MM.1S (cell line): ENCODE measurements around the gene PSTPIP1.

Experiments used
- DNase-seq: peaks from one replicate; pipeline ENCODE4 v3.0.0-alpha.2; 2015
- H2AFZ ChIP-seq: fragments of 300-600 bp; sonication (generic); 2 replicates; pipeline ENCODE4 v1.6.0; 2016; ENCODE audit warnings: antibody characterized with exemption, low read length
- H3F3A ChIP-seq: fragments of 300-600 bp; sonication (generic); 2 replicates; pipeline ENCODE4 v1.6.1; 2016; ENCODE audit warnings: mild to moderate bottlenecking, antibody characterized with exemption, low read length, moderate library complexity, mixed read lengths; ENCODE audit not compliant: insufficient read depth
- H3K27ac ChIP-seq: fragments of 300-600 bp; sonication (generic); 2 replicates; pipeline ENCODE4 v1.5.1; 2016; ENCODE audit warnings: mild to moderate bottlenecking, low read length
- H3K27me3 ChIP-seq: fragments of 300-600 bp; sonication (generic); replicated peaks from 2 replicates; pipeline ENCODE4 v1.6.0; 2016; ENCODE audit warnings: low read length; ENCODE audit not compliant: insufficient read depth
- H3K36me3 ChIP-seq: fragments of 300-600 bp; sonication (generic); replicated peaks from 2 replicates; pipeline ENCODE4 v1.6.1; 2016; ENCODE audit warnings: mild to moderate bottlenecking, low read length, mixed read lengths; ENCODE audit not compliant: insufficient read depth
- H3K4me1 ChIP-seq: fragments of 300-600 bp; sonication (generic); 2 replicates; pipeline ENCODE4 v1.6.1; 2016; ENCODE audit warnings: low read length, mixed read lengths
- H3K4me2 ChIP-seq: fragments of 300-600 bp; sonication (generic); 2 replicates; pipeline ENCODE4 v1.6.0; 2016; ENCODE audit warnings: low read depth, low read length
- H3K4me3 ChIP-seq: fragments of 300-600 bp; sonication (generic); 2 replicates; pipeline ENCODE4 v1.5.1; 2016; ENCODE audit warnings: low read length, mixed read lengths
- H3K79me2 ChIP-seq: fragments of 300-600 bp; sonication (generic); 2 replicates; pipeline ENCODE4 v1.6.1; 2016; ENCODE audit warnings: mixed run types, low read length, mixed read lengths
- H3K9ac ChIP-seq: fragments of 300-600 bp; sonication (generic); 2 replicates; pipeline ENCODE4 v1.6.1; 2016; ENCODE audit warnings: low read length, mixed read lengths
- H3K9me2 ChIP-seq: fragments of 300-600 bp; sonication (generic); replicated peaks from 2 replicates; pipeline ENCODE4 v1.6.1; 2016; ENCODE audit warnings: mild to moderate bottlenecking, low read length, mixed read lengths; ENCODE audit not compliant: insufficient read depth
- H3K9me3 ChIP-seq: fragments of 300-600 bp; sonication (generic); replicated peaks from 2 replicates; pipeline ENCODE4 v1.6.1; 2016; ENCODE audit warnings: mild to moderate bottlenecking, low read length, mixed read lengths; ENCODE audit not compliant: insufficient read depth
- H4K20me1 ChIP-seq: fragments of 300-600 bp; sonication (generic); 2 replicates; pipeline ENCODE4 v1.6.1; 2016; ENCODE audit warnings: mild to moderate bottlenecking, low read length, moderate library complexity, mixed read lengths; ENCODE audit not compliant: insufficient read depth
- EZH2 ChIP-seq: fragments of 300-600 bp; sonication (generic); optimal IDR thresholded peaks from 2 replicates; pipeline ENCODE3; 2017; ENCODE audit warnings: low read depth, mild to moderate bottlenecking, antibody characterized with exemption, low read length, mixed read lengths
- EZH2phosphoT487 ChIP-seq: fragments of 300-600 bp; sonication (generic); IDR thresholded peaks from 2 replicates; pipeline ENCODE4 v1.6.1; 2018; ENCODE audit warnings: antibody characterized with exemption, low read length
- TF ChIP-seq, protein P1 (sequence below): fragments of 300-600 bp; sonication (generic); IDR thresholded peaks from 2 replicates; pipeline ENCODE4 v1.5.1; 2016; ENCODE audit warnings: antibody characterized with exemption, low read length, mixed read lengths

The PSTPIP1 gene

GRCh38 chr15:77001966-77002365 lies 7.0 kb downstream of the PSTPIP1 start:
- Histone ChIP-seq H3K4me3 (no peak overlapping the region), H3K36me3 (no peaks in the 10 kb centered on the region), H3K79me2 (no peaks in the 10 kb centered on the region), H3K27me3 (no peaks in the 10 kb centered on the region), H3K27ac (no peak overlapping the region), H3K9ac (no peak overlapping the region), H3K4me1 (peaks cover 10% of the 10 kb centered on the region), H3K9me2 (no peaks in the 10 kb centered on the region), H2AFZ (no peak overlapping the region), H3F3A (no peaks in the 10 kb centered on the region; the same call in 1 of the 2 replicates), H4K20me1 (no peaks in the 10 kb centered on the region), H3K9me3 (no peaks in the 10 kb centered on the region), H3K4me2 (no peak overlapping the region)
- DNase-seq, result no peak
- TF ChIP-seq, protein P1, sequence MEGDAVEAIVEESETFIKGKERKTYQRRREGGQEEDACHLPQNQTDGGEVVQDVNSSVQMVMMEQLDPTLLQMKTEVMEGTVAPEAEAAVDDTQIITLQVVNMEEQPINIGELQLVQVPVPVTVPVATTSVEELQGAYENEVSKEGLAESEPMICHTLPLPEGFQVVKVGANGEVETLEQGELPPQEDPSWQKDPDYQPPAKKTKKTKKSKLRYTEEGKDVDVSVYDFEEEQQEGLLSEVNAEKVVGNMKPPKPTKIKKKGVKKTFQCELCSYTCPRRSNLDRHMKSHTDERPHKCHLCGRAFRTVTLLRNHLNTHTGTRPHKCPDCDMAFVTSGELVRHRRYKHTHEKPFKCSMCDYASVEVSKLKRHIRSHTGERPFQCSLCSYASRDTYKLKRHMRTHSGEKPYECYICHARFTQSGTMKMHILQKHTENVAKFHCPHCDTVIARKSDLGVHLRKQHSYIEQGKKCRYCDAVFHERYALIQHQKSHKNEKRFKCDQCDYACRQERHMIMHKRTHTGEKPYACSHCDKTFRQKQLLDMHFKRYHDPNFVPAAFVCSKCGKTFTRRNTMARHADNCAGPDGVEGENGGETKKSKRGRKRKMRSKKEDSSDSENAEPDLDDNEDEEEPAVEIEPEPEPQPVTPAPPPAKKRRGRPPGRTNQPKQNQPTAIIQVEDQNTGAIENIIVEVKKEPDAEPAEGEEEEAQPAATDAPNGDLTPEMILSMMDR, result no peak
- TF ChIP-seq EZH2phosphoT487 (no peak), EZH2 (no peak)

- Histone ChIP-seq H3K4me3 (no peak overlapping the region), H3K9ac (no peak overlapping the region), H3K79me2 (no peaks in the 10 kb centered on the region), H4K20me1 (no peaks in the 10 kb centered on the region), H3K9me2 (no peaks in the 10 kb centered on the region), H3K27ac (peak overlapping the region; percentile 16; the same call in 1 of the 2 replicates), H3K36me3 (no peaks in the 10 kb centered on the region), H3K4me1 (peaks cover 10% of the 10 kb centered on the region), H2AFZ (peak overlapping the region; percentile 19; the same call in 1 of the 2 replicates), H3K27me3 (no peaks in the 10 kb centered on the region), H3K4me2 (peak overlapping the region; percentile 44; the same call in 1 of the 2 replicates), H3K9me3 (no peaks in the 10 kb centered on the region), H3F3A (no peaks in the 10 kb centered on the region; the same call in 1 of the 2 replicates)
- no peak for DNase-seq
- TF ChIP-seq EZH2phosphoT487 (no peak), EZH2 (no peak)
- TF ChIP-seq, protein P1, result no peak
Measured at GRCh38 chr15:77002436-77002835, 7.5 kb downstream of the PSTPIP1 start.

- no peaks in the 10 kb centered on the region for H3K79me2 ChIP-seq
- peak overlapping the region; percentile 44 for H3K4me2 ChIP-seq
- H3K9ac ChIP-seq, result no peak overlapping the region
- H3K4me1 ChIP-seq, result peaks cover 10% of the 10 kb centered on the region
- H3F3A ChIP-seq, result no peaks in the 10 kb centered on the region; the same call in 1 of the 2 replicates
- H3K27me3 ChIP-seq, result no peaks in the 10 kb centered on the region
- peak overlapping the region; percentile 16; the same call in 1 of the 2 replicates for H3K27ac ChIP-seq
- H4K20me1 ChIP-seq, result no peaks in the 10 kb centered on the region
- no peaks in the 10 kb centered on the region for H3K9me2 ChIP-seq
- no peaks in the 10 kb centered on the region for H3K36me3 ChIP-seq
- H2AFZ ChIP-seq, result peak overlapping the region; percentile 19; the same call in 1 of the 2 replicates
- H3K9me3 ChIP-seq, result no peaks in the 10 kb centered on the region
- peak; percentile 70 for DNase-seq
- TF ChIP-seq EZH2phosphoT487 (no peak), EZH2 (no peak)
- TF ChIP-seq, protein P1, result no peak
- H3K4me3 ChIP-seq, result no peak overlapping the region
Measured at GRCh38 chr15:77002954-77003912, 8.3 kb downstream of the PSTPIP1 start.
